Stimulated activated CD8-positive, alpha-beta memory T cell treated with anti-CD3 and anti-CD28 coated beads, Interleukin-12 subunit alpha, Interleukin-12 subunit beta, amount 100 ng/mL, for 1 hour (primary cell): ENCODE results near the gene NR2F1-AS1.

Source experiments
- DNase-seq: peaks from one replicate; pipeline ENCODE4 v3.0.0-alpha.2; 2020; ENCODE audit warnings: low read depth

NR2F1-AS1 gene

GRCh38 chr5:93603078-93603792, 22.2 kb upstream of the NR2F1-AS1 start:
- DNase-seq, result no peak

- no peak for DNase-seq
Measured at GRCh38 chr5:93602241-93603077, 21.4 kb upstream of the NR2F1-AS1 start.

- no peak for DNase-seq
Measured at GRCh38 chr5:93601802-93602155, 20.8 kb upstream of the NR2F1-AS1 start.

- DNase-seq, result no peak
Measured at GRCh38 chr5:93601071-93601801, 20.2 kb upstream of the NR2F1-AS1 start.

- no peak for DNase-seq
Measured at GRCh38 chr5:93600409-93601070, 19.5 kb upstream of the NR2F1-AS1 start.

- DNase-seq, result no peak
Measured at GRCh38 chr5:93599399-93600120, 18.5 kb upstream of the NR2F1-AS1 start.

GRCh38 chr5:93599001-93599379, 18.0 kb upstream of the NR2F1-AS1 start:
- DNase-seq, result no peak

GRCh38 chr5:93598091-93599000, 17.3 kb upstream of the NR2F1-AS1 start:
- no peak for DNase-seq

- DNase-seq, result no peak
Measured at GRCh38 chr5:93596676-93597490, 15.9 kb upstream of the NR2F1-AS1 start.

- DNase-seq, result no peak
Measured at GRCh38 chr5:93596310-93596675, 15.3 kb upstream of the NR2F1-AS1 start.

GRCh38 chr5:93595420-93596147, 14.6 kb upstream of the NR2F1-AS1 start:
- DNase-seq, result no peak

GRCh38 chr5:93594591-93595419, 13.8 kb upstream of the NR2F1-AS1 start:
- DNase-seq, result no peak

GRCh38 chr5:93593476-93594131, 12.6 kb upstream of the NR2F1-AS1 start:
- no peak for DNase-seq

- DNase-seq, result no peak
Measured at GRCh38 chr5:93592883-93593282, 11.9 kb upstream of the NR2F1-AS1 start.

- DNase-seq, result no peak
Measured at GRCh38 chr5:93591323-93591945, 10.4 kb upstream of the NR2F1-AS1 start.

GRCh38 chr5:93590493-93590892, 9.5 kb upstream of the NR2F1-AS1 start:
- no peak for DNase-seq

GRCh38 chr5:93589829-93590215, 8.8 kb upstream of the NR2F1-AS1 start:
- no peak for DNase-seq
